ENCODE measurements around the gene HRCT1.

The HRCT1 gene

DNA sequence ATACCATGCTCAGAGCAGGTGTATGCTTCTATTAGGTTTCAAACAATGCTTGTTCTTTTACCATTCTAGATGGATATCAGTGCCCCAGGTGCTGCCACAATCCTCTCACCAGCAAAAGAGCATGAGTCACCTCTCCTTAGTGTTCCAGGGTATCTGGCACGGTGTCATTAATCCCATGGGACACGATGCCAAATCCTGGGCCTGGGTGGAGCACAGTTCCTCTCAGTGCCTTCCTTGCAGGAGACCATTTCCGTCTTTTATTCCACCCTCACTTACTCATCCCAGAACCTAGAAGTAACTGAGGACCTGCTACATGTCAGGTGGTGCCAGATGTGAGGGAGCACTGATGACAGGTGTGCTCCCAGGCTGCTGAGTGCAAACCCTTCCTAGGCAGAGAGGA lies 34.5 kb upstream of the HRCT1 start:
- TF ChIP-seq GATA2 (IDR thresholded peaks at IDR 0.05; ENCODE audit: low read depth, low read length) (no peak), GATA3 (IDR thresholded peaks at IDR 0.05; ENCODE audit: low read depth, low read length) (no peak)

DNA sequence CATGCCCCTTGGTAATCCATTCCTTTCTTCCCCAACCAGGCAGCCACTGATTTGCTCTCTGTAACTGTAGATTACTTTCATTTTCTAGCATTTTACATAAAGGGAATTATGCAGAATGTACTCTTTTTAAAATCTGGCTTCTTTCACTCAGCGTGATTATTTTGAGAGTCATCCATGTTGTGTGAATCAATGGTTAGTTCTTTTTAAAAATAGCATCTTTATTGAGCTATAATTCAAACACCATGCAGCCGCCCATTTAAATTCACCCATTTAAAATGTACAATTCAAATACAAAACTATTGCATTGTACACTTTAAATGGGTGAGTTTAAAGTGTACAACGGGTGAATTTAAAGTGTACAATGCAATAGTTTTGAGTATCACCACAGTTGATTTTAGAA lies 33.5 kb upstream of the HRCT1 start:
- TF ChIP-seq GATA3 (IDR thresholded peaks at IDR 0.05; ENCODE audit: low read depth, low read length) (no peak), GATA2 (IDR thresholded peaks at IDR 0.05; ENCODE audit: low read depth, low read length) (no peak)

DNA sequence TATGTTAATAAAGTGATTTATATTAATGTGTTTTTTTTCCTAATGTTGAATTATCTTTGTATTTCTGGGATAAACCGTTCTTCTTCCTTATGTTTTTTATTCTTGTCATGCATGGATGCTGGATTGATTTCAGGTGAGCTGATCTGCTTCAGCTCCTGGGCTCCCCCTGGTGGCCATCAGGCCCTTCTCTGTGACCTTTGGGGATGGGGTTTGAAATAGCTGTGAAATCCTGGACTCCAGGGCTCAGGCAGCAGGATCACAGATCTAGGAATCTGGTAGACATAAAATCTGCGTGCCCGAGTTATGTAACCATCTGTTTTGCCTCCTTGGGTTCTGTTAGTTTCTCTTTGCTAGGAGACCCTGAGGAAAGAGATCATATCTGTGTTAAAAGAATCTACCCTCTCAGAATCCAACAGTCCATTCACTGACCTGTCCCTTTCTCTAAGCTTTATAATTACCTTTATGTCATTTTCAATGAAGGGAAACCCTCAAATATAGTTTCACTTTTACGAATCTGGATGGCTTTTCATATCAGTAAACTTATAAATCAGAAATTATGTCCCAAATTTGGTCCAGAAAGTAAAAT lies 23.6 kb upstream of the HRCT1 start:
- no peak for TF ChIP-seq GATA3 (IDR thresholded peaks at IDR 0.05; ENCODE audit: low read depth, low read length)
- no peak for TF ChIP-seq GATA2 (IDR thresholded peaks at IDR 0.05; ENCODE audit: low read depth, low read length)

GRCh38 chr9:35882996-35883395 lies 23.0 kb upstream of the HRCT1 start:
- TF ChIP-seq GATA3 (IDR thresholded peaks at IDR 0.05; ENCODE audit: low read depth, low read length) (no peak), GATA2 (IDR thresholded peaks at IDR 0.05; ENCODE audit: low read depth, low read length) (no peak)

- no peak for TF ChIP-seq GATA2 (IDR thresholded peaks at IDR 0.05; ENCODE audit: low read depth, low read length)
- no peak for TF ChIP-seq GATA3 (IDR thresholded peaks at IDR 0.05; ENCODE audit: low read depth, low read length)
These were observed 14.4 kb upstream of the HRCT1 start for GRCh38 chr9:35891646-35892045.

DNA sequence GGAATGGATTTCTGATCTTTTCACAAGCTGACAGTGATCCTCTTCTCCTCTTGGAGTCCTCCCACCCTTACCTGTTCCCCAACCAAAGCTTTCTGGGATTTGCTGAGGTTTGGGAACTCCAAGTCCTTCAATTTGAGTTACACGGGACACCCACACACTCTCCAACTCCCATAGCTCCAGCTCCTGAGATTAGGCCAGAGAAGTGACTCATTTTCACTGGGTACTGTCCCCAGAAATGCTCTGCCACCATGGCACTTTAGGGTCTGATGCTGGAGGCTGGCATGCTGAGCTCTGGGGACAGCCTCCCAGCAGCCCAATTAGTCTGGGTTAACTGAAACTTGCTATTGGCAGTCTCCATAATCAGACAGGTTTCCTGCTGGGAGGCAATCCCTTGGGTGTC lies 14.0 kb upstream of the HRCT1 start:
- TF ChIP-seq GATA2 (IDR thresholded peaks at IDR 0.05; ENCODE audit: low read depth, low read length): no peak
- no peak for TF ChIP-seq GATA3 (IDR thresholded peaks at IDR 0.05; ENCODE audit: low read depth, low read length)

- no peak for TF ChIP-seq GATA3 (IDR thresholded peaks at IDR 0.05; ENCODE audit: low read depth, low read length)
- TF ChIP-seq GATA2 (IDR thresholded peaks at IDR 0.05; ENCODE audit: low read depth, low read length): no peak
These were observed 9.4 kb upstream of the HRCT1 start for GRCh38 chr9:35896570-35896969.

GRCh38 chr9:35898337-35898736 lies 7.7 kb upstream of the HRCT1 start:
- TF ChIP-seq GATA2 (IDR thresholded peaks at IDR 0.05; ENCODE audit: low read depth, low read length) (no peak), GATA3 (IDR thresholded peaks at IDR 0.05; ENCODE audit: low read depth, low read length) (no peak)

GRCh38 chr9:35899021-35899420 lies 7.0 kb upstream of the HRCT1 start:
- TF ChIP-seq GATA3 (IDR thresholded peaks at IDR 0.05; ENCODE audit: low read depth, low read length) (no peak), GATA2 (IDR thresholded peaks at IDR 0.05; ENCODE audit: low read depth, low read length) (no peak)

DNA sequence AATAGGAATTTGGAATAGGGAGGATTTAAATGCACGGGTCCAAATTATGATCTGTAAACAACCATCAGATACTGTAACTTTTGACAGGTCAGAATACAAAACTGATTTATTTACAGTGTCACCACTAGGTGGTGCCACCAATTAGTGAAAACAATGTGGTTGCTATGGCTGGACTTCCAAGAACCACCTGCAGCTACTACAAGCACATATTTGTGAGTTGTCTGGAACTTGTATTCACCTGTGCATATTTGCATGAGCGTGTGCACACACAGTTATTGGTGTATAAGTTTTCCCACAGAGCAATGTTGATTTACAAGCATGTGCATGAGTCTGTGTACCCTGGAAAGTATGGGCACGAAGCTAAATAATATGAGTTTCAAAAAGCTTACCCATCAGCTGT lies 3.0 kb upstream of the HRCT1 start:
- TF ChIP-seq GATA2 (IDR thresholded peaks at IDR 0.05; ENCODE audit: low read depth, low read length): no peak
- TF ChIP-seq GATA3 (IDR thresholded peaks at IDR 0.05; ENCODE audit: low read depth, low read length): no peak

- TF ChIP-seq GATA2 (IDR thresholded peaks at IDR 0.05; ENCODE audit: low read depth, low read length): no peak
- no peak for TF ChIP-seq GATA3 (IDR thresholded peaks at IDR 0.05; ENCODE audit: low read depth, low read length)
These were observed 1.7 kb upstream of the HRCT1 start for GRCh38 chr9:35904338-35904737.

DNA sequence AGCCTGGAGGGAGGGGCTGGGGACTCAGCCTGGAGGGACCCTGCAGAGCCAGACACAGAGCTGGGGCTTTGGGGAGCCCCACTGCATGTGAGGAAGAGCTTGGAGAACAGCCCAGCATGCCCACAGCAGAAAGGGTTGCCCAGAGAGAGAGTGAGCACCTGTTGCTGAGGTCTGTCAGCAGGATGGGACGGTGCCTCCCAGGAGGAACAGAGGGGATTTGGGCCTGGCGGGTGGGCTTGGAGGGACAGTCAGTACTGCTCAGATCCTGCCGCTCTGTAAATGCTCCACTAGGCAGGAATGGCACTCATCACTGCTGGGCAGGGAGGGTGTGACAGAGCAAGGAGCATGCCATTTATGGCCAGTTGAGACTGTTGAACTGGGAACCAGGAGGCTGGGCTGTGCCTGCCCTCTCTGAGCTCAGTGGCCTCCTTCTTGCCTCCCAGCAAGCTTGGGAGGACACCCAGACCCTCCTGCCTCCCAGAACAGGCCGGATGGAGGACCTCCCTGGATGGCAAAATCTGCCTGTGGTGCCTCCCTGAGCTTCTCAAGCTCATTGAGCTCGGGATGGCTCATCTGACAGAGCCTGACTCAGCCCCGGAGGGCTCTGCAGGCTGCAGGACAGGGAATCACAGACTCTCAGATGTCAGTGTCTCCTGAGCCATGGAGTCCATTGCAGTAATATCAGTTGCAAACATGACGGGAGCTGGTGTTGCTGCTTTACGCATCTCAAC lies 786 bp upstream of the HRCT1 start:
- TF ChIP-seq GATA3 (IDR thresholded peaks at IDR 0.05; ENCODE audit: low read depth, low read length) (no peak), GATA2 (IDR thresholded peaks at IDR 0.05; ENCODE audit: low read depth, low read length) (no peak)

DNA sequence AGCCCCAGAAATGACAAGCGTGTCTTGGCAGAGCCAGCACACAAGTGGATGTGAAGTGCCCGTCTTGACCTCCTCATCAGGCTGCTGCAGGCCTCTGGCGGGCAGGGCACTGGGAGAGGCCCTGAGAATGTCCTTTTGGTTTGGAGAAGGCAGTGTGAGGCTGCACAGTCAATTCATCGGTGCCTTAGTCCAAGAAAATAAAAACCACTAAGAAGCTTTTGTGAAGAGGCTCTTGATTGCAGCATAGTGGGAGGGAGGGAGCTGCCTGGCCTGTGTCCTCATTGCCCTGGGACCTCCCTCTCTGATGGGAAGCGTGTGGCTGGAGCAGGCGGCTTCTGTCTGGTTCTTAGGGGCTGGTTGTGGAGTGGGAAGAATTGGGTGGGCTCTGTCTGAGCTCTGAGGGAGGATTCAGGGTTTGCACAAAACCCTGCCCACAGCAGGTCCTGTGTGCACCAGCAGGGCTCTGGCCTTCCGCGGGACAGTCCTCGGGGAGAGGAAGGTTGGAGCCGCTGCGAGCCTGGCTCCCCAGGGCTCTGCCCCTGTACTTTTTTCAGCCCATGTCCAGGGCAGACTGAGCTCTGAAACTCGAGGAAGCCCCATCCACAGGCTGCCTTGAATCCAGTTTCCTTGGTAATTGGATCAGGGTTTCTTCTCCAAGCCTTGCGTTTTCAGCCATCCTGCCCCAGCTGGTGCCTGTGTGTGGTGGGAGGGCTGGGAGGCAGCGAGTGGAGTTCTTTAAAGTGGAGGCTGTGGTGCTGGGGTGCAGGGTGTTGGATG lies 1.1 kb downstream of the HRCT1 start:
- TF ChIP-seq GATA3 (IDR thresholded peaks at IDR 0.05; ENCODE audit: low read depth, low read length): no peak
- no peak for TF ChIP-seq GATA2 (IDR thresholded peaks at IDR 0.05; ENCODE audit: low read depth, low read length)

DNA sequence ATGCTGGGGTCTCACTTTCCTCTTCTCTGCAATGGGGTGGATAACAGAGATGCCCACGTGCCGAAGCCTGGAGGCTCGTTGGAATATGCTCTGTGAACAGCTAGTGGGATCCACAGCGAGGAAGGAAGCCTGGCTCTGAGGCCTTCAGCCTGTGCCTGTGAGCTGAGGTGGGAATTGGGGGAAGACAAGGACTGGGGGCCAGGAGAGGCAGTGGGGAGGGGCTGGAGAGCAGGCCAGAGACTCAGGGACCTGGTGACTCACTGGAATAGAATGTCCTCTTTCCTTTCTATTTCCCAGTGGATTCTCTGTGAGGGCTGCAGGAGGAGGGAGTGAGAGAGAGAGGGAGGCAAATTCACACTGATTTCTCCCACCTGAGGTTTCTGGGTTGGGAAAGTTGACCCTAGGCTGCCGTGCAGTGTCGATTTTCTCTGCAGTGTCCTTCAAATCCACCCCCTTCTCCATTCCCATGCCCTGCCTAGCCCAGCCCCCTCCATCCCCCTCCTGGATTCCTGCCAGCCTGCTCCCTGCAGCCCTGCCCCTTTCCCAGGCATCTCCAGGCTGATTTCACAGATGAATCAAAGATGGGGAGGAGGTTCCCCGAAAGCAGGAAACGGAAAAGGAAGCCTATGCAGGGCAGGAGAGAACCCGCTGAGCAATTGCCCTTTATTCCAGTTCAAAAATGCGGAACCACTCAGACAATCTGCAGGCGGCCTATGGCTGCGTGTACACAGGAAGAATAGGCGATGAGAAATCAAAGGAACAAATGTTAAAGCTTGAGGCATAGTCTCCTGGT lies 1.9 kb downstream of the HRCT1 start:
- TF ChIP-seq GATA2 (IDR thresholded peaks at IDR 0.05; ENCODE audit: low read depth, low read length) (no peak), GATA3 (IDR thresholded peaks at IDR 0.05; ENCODE audit: low read depth, low read length) (no peak)
